CD4-positive, alpha-beta T cell treated with Interleukin-6 at 100 ng/mL for 8 hours (primary cell): Measurements from ENCODE around the gene VAV2.
A peak's percentile ranks its signal among the peaks of the same experiment; 100 is the strongest.
"Not testable (repeated sequence)": the region's sequence is repeated elsewhere in the genome, so short reads cannot be mapped to it uniquely, and the experiment has no call there.

Experiments
- DNase-seq: peaks from one replicate; pipeline ENCODE4 v3.0.0-alpha.2; 2020; ENCODE audit warnings: mixed read lengths, low spot score

VAV2 gene

DNA sequence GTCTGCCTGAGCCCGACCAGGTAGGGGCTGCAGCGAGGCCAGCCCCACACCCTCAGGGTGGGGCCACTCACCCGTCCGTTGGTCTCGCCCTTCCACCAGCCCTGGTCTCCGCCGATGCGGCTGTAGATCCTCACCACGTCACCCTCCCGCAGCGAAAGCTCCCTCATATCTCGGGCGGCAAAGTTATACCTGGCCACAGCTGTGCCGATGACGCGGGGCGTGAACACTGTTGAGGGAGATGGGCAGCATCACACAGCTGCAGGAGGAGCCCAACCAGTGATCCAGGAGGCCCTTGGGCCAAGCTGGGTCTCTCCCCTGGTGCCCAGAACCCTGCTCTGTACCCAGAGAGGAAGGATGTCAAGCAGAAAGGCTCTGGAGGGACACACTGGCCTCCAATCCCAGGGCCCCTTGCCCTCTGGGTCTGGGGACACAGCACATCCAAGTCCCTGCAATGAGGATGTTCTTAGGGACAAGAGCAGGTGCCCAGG, 223.7 kb downstream of the VAV2 start:
- no peak for DNase-seq

DNA sequence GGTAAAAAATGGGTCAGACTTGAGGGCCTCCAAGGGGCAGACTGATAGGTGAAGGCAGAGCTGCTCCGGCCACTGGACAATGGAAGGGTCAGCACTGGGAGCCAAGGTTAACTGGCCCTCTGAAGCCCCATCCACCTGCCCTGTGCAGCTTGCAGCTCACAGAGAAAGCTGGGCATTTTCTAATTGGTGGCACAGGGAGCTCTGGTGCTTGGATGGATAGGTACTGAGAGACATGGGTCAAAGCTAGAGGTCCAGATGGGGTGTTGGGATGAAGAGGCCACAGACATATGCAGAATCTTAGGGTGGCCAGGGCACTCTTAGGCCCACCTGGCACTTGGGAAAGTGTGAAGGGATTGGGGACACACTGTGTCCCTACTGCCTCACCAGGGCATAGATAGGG, 224.5 kb downstream of the VAV2 start:
- DNase-seq, result no peak

DNA sequence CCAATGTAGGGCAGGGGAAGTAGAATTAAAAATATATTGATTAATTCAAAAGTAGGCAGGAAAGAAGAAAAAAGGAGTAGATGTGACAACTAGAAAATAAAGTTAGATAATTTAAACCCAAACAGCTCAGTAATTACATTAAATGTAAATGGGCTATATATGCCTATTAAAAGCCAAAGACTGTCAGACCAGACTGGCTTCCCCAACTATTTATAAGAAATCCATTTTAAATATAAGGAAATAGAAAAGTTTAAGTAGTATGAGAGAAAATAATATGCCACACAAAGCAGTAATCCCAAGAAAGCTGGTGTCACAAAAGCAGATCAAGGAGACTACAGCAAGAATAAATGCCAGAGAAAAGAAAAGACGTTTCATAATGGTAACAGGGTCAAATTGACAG, 225.1 kb downstream of the VAV2 start:
- no peak for DNase-seq

DNA sequence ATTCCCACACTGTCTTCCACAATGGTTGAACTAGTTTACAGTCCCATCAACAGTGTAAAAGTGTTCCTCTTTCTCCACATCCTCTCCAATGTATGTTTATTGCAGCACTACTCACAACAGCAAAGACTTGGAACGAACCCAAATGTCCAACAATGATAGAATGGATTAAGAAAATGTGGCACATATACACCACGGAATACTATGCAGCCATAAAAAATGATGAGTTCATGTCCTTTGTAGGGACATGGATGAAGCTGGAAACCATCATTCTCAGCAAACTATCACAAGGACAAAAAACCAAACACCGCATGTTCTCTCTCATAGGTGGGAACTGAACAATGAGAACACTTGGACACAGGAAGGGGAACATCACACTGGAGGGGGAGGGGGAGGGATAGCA, 225.9 kb downstream of the VAV2 start:
- not testable (repeated sequence) for DNase-seq

DNA sequence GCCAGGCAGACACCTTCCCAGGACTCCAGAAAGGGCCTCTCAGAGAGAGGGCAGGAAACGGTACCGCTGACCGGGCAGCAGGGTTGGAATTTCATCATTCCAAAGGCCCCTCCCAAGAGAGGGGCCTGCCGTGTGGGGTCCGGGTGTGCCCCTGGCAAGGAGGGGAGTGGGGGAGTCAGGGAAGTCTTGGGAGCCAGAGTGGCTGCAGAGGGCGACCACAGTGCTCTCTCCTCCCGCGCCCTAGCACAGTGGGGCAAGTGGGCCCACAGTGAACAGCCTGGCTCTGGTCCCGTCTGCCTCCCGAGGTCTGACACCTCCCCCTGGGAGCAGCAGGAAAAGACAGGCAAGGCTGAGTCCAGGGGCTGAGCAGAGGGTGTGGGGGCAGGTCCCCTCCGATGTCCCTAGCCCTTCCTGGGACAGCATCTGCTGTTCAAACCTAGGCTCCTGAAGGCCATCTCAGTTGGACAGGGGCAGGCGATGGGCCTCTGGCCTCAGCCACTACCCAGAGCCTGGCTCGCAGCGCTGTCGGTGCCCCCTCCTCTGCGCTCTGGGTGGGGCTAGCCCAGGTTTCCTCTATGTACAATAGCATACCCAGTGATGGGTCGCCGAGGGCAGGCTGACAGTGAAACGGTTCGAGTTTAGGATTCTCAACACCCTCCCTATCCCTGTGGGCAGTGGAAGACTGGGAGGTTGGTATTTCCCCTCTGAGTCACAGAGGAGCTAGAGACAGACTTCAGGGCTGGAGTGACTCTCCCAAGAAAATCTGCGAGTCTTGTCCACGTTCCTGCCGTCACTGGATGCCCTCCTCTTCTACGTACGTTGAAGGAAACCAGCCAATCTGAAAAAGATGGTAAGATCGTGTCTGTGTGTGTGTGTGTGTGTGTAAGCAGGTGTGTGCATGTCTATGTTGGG, 228.6 kb downstream of the VAV2 start:
- no peak for DNase-seq

DNA sequence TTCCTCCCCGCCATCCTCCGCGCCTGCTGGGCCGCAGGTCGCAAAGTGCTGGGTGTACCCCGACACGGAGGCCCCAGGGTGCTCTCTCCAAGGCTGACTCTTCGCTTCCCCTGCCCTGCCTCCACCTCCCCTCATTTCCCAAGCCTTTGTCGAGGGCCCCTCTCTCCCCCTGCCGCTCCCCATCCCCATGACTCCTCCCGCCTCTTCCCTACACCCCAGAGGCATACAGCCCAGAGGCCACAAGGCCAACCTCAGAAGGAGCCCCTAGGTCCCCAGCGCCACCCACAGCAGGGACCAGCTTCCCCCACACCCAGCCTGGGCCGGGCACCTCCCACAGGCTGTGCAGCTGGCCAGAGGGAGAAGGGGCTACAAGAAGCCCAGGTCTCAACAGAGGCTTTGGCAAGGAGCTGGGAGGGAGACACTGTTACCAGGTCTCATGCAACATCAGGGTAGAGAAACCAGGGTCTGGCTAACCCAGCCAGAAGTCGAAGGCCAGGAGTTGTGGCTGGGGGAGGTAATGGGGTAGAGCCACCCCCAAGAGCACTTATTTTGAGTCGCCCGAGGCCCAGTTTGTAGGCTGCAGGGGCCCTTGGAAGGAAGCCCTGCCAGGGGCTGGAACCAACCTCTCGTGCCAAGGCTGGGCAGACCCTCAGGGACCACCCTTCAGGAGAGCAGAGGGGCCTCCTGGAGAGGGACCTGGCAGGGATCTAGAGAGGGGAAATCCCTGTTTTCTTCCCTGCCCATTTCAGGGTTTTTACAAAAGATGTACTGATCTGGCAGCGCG, 229.4 kb downstream of the VAV2 start:
- no peak for DNase-seq

DNA sequence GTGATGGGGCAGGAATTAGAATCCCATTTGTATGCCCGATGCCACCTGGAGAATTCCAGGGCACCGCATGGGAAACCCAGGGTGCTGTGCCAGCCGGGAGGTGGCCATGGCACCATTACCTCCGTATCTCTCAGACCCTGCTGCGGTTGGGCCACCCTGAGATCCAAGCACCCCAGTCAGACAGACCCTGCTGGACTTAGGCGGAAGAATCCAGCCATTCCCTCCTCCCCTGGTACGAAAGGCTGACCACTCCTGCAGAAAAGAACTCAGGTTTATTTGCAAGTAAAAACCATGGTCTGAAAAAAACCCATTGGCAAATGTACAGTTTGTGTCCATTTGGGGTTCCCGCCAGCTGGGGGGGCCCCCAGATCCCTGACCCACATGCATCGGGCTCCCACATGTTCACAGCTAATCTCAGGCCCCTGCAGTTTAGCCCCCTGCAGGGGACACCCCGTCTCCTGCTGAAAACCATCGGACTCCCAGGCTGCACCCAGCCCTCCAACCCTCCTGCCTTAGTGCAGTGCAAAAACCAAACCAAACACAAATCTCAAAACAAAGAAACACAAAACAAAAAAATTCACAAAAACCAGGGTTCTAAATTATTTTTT, 230.4 kb downstream of the VAV2 start:
- DNase-seq, result no peak

DNA sequence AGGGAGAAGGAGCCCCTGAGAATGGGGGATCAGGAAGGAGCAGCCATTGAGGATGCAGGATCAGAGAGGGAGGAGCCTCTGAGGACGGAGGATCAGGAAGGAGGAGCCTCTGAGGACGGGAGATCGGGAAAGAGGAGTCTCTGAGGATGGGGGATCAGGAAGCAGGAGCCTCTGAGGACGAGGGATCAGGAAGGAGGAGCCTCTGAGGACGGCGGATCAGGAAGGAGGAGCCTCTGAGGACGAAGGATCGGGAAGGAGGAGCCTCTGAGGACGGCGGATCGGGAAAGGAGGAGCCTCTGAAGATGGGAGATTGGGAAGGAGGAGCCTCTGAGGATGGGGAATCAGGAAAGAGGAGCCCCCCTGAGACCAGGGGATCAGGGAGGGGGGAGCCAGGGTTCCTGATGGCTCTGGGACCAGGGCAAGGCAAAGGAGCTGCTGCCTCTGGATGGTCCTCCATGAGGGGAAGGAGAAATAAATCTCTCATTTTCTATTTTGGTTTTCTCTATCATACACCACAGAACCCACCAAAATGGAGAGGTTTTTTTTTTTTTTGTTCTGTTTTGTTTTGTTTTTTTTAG, 231.3 kb downstream of the VAV2 start:
- no peak for DNase-seq

DNA sequence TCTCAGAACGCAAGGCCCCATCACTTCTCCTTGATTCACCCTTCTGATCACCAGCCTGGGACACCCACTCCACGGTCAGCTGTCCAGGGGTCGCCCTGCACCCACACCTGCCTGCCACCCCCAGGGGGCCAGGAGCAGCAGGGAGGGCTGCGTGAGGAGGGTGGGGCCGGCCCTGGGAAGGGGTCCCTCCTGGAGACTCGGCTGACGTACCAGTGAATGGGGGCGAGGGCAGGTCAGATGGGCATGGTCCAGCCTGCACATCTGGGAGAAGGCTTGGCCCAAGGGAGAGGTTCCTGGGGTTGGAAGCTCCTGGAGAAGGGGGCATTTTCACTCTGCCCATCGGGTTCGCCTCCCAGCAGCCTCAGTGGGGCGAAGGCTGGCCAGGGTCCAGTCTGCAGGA, 232.2 kb downstream of the VAV2 start:
- DNase-seq, result no peak

DNA sequence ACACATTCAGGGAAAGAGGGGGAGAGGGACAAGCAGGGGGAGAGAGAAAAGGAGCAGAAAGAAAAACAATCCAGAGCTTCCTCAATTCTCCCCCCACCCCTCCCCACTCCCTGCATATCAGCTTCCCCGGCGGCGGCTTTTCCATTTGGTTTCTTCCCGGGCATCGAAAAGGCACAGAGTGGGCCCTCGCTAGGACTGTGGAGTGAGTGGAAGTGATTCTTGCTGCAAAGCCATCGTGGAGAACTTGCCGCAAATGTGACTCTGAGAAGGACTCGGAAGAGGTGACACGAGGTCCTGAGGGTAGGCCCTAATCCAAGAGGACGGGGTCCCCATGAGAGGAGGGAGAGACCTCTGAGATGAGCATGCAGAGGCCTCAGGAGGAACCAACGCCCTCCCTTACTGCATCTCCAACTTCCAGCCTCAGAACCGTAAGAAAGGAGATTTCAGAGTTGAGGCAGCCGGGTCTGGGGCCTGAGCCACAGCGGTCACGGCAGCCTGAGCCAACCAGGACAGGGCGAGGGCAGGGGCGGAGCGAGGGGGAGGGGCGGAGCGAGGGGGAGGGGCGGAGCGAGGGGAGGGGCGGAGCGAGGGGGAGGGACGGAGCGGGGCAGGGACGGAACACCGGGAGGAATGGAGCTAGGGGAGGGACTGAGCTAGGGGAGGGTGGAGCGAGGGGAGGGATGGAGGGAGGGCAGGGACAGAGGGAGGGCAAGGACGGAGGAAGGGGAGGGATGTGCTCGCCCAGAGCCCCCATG, 232.8 kb downstream of the VAV2 start:
- no peak for DNase-seq

DNA sequence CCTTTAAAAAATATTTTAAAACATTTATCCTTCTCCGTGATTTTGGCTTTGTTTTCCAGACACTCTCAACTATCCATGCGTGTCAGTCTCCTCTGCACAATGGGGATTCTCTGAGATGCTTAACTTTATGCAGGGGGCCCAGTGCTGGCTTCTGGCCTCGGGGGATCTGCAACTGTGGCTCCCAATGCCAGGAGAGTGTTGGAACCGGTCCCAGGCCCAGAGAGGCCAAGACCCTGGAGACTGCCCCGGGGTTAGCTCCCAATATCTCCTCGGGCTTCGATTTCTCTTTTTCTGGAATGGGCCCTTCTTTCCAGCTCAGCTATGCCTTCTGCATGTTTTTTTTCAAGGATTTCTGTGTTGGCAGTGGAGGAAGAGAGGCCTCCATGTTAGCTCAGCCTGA, 233.9 kb downstream of the VAV2 start:
- no peak for DNase-seq

DNA sequence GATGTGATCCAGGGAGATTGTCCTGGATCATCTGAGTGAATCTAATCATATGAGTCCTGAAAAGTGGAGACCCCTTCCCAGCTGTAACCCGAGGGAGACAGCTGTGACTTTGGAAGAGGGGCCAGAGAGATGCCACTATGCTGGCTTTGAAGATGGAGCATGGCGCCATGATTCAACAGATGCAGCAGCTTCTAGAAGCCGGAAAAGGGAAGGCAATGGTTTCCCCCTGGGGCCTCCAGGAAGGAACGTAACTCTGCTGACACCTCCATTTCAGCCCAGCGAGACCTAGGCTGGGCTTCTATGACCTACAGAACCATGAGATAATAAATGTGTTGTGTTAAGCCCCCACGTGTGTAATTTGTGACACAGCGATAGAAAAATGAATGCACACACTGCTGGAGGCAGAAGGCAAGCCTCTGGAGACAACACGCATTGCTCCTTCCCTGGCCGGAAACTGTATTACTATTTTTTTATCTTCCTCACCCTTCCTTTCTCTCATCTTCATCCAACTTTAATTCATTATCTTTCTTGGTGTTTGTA, 237.4 kb downstream of the VAV2 start:
- DNase-seq, result no peak

DNA sequence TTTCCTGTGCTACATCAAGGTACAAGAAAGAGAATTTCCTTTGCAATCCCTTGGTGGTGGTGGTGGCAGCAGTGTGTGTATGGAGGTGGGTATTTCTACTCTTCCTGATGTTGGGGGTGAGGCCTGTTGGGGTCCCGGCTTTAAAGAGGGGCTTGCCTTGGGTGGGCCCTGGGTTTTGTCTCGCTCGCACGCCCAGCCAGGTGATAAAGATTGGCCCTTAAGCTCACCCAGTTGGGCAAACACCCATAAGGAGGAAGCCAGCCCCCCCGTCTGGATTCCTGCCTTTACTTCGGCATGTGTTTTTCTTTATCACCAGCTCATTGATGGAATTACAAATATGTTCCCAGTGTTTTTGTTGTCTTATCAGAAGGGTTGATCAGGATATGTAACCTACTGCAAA, 237.9 kb downstream of the VAV2 start:
- no peak for DNase-seq

DNA sequence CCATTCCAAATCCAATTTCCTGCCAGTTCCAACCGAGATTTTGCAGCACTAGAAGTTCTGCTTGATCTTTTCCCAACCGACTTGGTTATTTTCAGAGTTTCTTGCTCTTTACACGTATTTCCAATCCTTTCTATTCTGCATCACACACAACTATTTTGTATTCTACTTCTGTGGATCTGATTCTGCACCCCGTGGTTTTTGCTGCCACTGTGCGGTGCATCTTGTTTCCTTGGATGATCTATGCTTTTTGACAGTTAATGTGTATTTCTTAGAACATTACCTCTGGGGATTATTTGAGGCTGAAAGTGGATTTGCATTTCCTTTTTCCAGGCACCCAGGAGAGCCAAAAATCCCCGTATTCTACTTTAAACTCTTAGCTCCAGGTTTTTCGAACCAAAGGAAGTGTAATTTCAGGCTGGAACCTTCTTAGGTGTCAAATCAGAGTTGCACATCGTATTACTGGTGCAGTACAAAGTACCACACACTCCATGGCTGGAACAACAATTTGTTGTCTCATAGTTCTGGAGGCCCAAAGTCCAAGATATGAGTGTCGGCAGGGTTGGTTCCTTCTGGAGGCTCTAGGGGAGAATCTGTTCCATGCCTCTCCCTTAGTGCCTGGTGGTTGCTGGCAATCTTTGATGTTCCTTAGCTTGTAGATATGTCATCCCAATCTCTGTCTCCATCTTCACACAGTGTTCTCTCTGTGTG, 239.2 kb downstream of the VAV2 start:
- DNase-seq, result no peak

DNA sequence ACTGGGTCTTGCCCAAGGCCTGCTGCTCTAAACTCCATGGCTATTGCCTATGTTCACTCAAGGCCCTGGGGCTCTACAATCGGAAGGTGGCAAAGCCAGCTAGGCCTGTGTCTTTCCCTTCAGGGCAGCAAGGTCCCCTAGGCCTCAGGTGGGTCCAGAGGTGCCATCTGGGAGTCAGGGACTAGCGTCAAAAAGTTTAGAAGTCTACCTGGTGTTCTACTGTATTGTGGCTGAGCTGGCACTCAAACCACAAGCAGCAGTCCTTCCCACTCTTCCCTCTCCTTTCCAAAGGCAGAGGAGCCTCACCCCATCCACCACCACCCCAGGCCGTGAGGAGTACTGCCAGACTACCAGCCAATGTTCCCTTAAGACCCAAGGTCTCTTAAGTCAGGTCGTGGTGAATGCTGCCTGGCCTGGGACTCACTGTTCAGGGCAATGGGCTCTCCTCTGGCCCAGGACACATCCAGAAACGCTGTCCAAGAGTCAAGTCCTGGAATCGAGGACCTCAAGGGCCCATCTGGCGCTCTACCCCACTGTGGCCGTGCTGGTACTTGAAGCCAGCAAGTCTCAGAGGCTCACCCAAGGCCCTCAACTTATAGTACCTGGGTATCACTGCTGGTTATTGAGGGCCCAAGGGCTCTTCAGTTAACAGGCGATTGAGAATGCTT, 241.0 kb downstream of the VAV2 start:
- DNase-seq, result no peak

DNA sequence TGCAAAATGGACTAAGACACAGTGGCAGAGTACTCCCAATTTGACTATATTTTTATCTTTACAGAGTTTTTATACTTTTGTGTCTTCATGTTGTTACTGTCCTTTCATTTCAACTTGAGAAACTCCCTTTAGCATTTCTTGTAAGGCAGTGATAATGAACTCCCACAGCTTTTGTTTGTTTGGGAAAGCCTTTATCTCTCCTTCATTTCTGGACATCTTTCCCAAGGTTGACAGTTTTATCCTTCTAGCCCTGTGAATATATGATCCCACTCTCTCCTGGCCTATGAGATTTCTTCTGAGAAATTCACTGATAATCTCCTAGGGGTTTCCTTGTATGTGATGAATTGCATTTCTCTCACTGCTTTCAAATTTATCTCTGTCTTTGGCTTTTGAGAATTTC, 244.8 kb downstream of the VAV2 start:
- DNase-seq, result no peak

DNA sequence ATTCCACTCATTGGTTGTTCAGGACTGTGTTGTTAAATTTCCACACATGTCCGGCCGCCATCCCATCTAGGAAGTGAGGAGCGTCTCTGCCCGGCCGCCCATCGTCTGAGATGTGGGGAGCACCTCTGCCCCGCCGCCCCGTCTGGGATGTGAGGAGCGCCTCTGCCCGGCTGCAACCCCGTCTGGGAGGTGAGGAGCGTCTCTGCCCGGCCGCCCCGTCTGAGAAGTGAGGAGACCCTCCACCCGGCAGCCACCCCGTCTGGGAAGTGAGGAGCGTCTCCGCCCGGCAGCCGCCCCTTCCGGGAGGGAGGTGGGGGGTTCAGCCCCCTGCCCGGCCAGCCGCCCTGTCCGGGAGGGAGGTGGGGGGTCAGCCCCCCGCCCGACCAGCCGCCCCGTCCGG, 247.6 kb downstream of the VAV2 start:
- DNase-seq, result not testable (repeated sequence)

DNA sequence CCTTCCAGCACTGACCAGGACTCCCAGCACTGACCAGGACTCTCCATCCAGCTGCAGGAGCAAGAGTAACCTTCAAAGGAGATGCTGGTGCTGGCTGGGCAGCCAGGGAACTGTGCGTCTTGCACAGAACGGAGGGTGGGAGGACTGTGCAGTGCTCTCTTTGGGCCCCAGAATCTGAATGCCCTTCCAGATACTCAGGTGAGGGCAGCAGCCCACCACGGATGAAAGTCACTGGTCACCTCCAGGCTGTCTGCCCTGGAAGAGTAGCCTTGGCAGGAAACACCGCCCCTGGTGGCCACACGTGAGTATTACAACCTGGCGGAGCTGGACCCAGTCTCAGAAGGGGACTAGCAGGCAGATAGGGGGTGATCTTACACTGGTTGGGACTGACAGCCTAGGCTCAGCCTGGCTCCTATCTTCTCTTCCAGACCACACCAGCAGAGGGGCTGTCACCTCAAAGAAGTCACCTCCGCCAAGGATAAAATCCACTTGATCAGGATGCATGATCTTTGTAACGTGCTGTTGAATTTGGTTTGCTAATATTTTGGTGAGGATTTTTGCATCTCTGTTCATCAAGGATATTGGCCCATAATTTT, 249.2 kb downstream of the VAV2 start:
- peak; percentile 70 for DNase-seq

DNA sequence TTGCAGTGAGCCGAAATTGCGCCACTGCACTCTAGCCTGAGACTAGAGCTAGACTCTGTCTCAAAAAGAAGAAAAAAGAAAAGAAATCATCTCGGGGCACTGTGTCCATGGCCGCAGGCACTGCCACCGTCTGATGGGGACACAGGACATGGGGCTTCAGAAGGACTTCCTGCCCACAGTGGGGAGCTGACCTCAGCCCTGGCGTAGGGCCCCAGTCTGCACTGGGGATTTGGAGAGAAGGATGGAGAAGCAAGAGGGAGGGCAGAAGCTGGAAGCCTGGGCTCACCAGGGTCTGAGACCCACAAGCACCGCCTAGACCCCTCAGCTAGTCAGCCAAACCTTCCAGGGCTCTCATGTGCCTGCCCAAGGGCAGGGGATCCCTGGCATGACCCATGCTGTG, 249.9 kb downstream of the VAV2 start:
- no peak for DNase-seq

DNA sequence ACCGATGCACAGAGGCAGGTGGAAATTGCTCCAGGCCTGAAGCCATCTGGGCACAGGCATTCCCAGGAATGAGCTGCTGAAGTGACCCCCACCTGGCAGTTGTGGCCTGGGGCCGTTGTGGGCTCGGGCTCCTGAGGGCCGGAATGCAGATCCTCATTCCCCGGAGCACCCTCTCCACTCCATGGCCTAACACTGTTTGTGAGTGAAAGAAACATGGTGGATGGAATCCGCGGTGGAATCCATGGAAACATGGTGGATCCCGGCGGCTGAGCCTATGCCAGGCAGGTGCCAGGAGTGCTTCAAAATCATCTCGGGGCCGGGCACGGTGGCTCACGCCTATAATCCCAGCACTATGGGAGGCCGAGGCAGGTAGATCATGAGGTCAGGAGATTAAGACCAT, 250.4 kb downstream of the VAV2 start:
- no peak for DNase-seq
